D721Med (cell line): Measurements from ENCODE around the gene BACE1.

Experiments
- DNase-seq: peaks from one replicate; pipeline ENCODE4 v3.0.0; 2011; ENCODE audit warnings: low spot score; ENCODE audit not compliant: insufficient read length
- FAIRE-seq: peaks from 2 replicates; lab custom pipeline; 2011; peaks lifted over from hg19 to GRCh38; lab: Jason Lieb, UNC
- TF ChIP-seq, protein P1 (sequence below): IDR thresholded peaks from 2 replicates; pipeline ENCODE4 v1.5.1; 2012; ENCODE audit warnings: mild to moderate bottlenecking, control low read depth; ENCODE audit not compliant: insufficient read depth; ENCODE audit errors: missing control alignments

Gene BACE1

DNA sequence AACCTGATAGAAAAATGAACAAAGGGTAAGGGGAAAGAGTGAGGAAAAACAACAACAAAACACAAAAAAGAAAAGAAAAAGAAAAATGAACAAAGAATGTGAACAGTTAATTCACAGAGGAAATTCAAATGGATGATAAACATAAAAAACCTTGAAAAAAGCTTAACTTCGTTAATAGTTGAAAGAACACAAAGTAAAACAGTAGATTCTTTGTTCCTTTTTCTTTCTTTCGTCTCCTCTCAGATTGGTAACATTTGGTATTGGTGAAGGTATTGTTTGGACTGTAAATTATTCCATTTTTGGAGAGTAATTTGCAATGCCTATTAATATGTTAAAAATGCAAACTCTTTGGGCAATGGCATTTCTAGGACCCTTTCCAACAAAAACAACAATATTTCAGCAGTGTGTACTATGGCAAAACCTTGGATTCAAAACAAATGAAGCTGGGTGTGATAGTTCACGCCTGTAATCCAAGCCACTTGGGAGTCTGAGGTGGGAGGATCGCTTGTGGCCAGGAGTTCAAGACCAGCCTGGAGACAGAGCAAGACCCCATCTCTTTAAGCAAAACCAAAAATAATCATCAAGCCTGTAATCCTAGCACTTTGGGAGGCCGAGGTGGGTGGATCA is 3.3 kb upstream of the BACE1 start:
- no peak for DNase-seq
- no peak for FAIRE-seq
- TF ChIP-seq, protein P1, sequence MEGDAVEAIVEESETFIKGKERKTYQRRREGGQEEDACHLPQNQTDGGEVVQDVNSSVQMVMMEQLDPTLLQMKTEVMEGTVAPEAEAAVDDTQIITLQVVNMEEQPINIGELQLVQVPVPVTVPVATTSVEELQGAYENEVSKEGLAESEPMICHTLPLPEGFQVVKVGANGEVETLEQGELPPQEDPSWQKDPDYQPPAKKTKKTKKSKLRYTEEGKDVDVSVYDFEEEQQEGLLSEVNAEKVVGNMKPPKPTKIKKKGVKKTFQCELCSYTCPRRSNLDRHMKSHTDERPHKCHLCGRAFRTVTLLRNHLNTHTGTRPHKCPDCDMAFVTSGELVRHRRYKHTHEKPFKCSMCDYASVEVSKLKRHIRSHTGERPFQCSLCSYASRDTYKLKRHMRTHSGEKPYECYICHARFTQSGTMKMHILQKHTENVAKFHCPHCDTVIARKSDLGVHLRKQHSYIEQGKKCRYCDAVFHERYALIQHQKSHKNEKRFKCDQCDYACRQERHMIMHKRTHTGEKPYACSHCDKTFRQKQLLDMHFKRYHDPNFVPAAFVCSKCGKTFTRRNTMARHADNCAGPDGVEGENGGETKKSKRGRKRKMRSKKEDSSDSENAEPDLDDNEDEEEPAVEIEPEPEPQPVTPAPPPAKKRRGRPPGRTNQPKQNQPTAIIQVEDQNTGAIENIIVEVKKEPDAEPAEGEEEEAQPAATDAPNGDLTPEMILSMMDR: no peak

DNA sequence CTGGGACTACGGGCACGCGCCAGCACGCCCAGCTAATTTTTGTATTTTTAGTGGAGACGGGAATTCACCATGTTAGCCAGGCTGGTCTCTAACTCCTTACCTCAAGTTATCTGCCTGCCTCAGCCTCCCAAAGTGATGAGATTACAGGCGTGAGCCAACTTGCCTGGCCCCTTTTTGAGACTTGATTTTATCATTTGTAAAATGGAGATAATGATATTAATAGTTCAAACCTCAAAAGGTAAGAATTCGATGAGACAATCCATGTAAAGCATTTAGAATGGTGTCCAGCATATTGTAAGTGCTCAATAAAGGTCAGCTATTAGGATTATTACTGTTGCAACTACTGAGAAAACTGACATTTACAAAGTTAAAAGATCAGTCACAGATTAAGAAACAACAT is 2.7 kb upstream of the BACE1 start:
- DNase-seq (no peak), FAIRE-seq (no peak)
- TF ChIP-seq, protein P1: no peak

DNA sequence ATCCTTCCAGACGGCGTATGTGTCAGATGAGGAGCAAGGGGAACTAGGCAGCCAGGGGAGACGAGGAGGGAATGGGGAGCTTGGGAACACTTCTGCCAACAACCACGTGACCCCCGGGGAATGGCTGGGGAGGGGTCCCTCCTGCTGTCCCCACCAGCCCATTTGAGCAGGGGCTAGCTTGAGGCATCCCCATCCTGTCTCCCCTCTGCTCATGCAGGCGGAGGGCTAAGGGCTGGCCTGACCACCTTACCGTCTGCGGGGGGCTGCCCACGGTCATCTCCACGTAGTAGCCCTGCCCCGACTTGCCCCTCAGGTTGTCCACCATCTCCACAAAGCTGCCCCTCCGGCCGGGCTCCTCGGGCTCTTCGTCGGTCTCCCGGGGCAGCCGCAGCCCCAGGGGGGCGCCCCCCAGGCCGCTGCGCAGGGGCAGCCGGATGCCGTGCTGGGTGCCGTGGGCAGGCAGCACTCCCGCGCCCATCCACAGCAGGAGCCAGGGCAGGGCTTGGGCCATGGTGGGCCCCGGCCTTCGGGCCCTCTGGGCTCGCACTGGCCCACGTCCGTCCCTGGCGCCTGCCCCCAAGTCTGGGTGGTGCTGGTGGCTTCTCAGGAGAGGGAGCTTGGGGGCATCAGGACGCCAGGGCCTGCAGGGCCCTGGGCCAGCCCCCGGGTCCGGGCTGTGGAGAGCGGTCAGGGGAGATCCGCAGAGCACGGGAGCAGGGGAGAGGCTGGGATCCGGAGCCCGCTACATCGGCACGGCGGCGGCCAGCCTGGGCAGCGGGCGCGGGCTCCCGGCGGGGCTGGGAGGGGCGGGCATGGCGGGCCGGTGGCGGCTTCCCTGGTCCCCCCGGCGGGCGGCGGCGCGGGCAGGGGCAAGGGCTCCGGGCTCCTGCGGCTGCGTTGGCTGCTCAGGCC is 515 bp downstream of the BACE1 start:
- no peak for FAIRE-seq
- no peak for DNase-seq
- TF ChIP-seq, protein P1: no peak

DNA sequence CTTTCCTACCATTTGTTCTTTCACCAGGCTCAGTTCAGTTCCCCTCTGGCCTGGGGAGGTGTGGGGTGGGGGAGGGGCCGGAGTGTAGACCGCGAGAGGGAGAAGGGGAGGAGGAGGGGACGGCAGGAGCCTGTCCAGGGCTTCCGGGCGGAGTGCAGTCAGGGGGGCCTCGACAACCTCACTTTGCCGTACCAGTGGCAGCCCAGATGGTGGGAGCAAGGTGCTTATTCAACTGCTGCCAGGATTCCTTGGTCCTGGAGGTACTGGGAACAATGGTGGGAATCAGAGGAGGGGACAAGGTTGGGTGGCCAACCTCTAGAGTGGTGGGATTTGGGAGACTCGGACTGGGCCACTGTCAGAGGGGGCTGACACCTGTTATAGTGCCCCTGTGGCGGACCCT is 1.2 kb downstream of the BACE1 start:
- TF ChIP-seq, protein P1: no peak
- FAIRE-seq: no peak
- DNase-seq: no peak

DNA sequence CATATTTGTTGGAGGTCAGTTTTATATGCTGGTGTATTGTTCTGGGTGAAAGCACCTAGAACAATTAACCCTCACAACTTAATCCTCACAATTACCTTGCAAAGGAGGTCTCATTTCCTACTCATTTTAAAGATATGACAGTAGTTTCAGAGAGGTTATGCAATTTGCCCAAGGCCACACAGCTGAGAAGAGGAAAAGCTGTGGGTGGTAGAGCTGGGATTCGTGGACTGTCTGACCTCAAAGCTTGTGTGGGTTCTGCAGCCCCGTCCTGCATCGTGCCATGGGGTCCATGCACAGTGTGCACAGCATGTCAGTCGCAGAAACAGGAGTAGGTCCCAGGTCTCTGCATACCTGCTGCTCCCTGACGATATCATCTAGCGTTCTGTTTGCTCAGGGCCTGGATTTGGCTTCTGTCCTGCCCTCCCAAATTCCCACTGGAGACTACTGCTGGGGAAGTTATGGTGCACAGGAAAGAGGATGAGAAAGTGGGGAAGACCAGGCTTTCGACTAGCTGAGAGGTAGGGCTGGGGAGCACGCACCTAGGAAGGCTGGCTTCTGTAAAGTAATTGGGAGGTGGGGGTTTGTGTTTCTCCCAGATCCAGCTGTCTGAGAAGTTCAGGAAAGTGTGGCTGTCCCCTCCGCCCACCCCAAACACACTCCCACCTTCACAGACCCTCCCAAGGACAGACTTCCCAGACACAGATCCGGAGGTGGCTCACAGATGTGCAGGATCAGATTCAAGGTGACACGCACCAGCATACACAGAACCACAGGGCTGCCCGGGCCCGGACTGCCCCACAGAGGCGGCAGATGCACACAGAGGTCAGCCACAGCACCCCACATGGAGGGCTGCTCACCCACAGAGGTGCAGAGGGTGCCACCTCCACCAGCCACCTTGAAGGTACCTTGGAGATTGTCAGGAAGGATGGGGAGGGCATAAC is 2.0 kb downstream of the BACE1 start:
- DNase-seq (no peak), FAIRE-seq (no peak)
- TF ChIP-seq, protein P1: no peak

DNA sequence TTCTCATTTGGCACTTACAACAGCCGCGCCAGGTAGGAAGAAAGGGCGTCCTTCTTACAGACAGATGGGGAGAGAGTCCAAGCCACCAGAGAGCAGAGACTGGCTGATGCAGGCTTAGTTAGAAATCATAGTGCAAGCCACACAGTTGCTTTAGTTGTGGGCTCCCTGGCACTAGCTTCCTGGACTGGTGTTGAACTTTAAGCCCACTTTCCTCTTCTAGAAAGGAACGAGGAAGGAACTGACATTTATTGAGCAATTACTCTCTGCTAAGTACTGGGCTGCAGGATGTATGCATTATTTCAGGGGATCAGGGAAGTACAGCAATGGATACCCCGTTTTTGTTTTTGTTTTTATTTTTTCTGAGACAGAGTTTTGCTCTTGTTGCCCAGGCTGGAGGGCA is 3.0 kb downstream of the BACE1 start:
- DNase-seq (no peak), FAIRE-seq (no peak)
- TF ChIP-seq, protein P1: no peak
